Body of pancreas (tissue), 4 donors: ENCODE measurements around the gene STPG4.

Source experiments
- CTCF ChIP-seq, 7 experiments: fragments of 450-650 bp in 4 of 7; fragments of 200-600 bp in 3 of 7; sonication (generic) in 3 of 7; IDR thresholded peaks; one replicate each; pipeline ENCODE4 v1.5.1; 2016 to 2019; ENCODE audit warnings: antibody characterized with exemption in 7 of 7
- POLR2A ChIP-seq, 3 donors: fragments of 450-650 bp; IDR thresholded peaks; one replicate each; pipeline ENCODE4 v1.6.1; 2016; ENCODE audit warnings: antibody characterized with exemption in 3 of 3, mild to moderate bottlenecking in 2 of 3

- no peak for TF ChIP-seq CTCF (IDR thresholded peaks at IDR 0.05)
- TF ChIP-seq POLR2A (IDR thresholded peaks at IDR 0.05) = no peak
Observed at GRCh38 chr2:47076126-47076506, 79.0 kb downstream of the STPG4 start.
